GM19351 (cell line): Measurements from ENCODE around the gene FREY1.
A peak's percentile ranks its signal among the peaks of the same experiment; 100 is the strongest.

ENCODE experiments used
- ATAC-seq: cut with Tn5 transposase; IDR thresholded peaks from one replicate; pipeline ENCODE4 v1.9.1; 2021; ENCODE audit warnings: mild to moderate bottlenecking, moderate library complexity; ENCODE audit not compliant: unreplicated experiment

FREY1 gene

GRCh38 chr11:45929486-45930030 is 22.5 kb upstream of the FREY1 start:
- ATAC-seq: peak; percentile 8

GRCh38 chr11:45928535-45929215 is 21.6 kb upstream of the FREY1 start:
- ATAC-seq: no peak

DNA sequence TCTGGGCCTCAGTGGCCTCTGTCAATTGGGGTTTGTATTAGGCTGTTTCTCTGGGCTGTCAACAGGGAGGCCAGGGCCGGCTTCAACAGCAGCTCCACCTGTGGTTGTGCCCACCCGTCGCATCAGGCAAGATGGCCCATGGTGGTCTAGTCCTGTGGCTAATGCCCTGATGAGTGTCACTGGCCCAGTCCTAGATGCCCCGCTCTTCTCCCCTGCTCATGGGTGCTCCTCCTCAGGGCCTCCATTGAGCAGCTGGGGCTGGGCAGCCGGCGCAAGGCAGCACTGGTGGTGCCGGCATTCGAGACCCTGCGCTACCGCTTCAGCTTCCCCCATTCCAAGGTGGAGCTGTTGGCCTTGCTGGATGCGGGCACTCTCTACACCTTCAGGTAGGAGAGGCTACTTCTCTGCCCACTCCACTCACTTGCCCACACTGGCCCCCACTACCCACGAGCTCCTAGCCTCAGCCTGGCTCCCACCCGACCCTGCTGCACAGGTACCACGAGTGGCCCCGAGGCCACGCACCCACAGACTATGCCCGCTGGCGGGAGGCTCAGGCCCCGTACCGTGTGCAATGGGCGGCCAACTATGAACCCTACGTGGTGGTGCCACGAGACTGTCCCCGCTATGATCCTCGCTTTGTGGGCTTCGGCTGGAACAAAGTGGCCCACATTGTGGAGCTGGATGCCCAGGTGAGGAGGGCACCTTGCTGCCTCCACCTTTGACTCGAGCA is 20.8 kb upstream of the FREY1 start:
- no peak for ATAC-seq

DNA sequence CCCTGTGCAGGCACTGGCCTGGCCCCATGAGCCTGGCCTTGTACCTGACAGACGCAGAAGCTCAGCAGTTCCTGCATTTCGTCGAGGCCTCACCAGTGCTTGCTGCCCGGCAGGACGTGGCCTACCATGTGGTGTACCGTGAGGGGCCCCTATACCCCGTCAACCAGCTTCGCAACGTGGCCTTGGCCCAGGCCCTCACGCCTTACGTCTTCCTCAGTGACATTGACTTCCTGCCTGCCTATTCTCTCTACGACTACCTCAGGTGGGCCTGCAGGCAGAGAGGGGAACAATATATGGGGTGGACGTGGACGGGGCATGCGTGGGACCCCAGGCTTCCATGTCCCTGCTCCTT is 20.2 kb upstream of the FREY1 start:
- ATAC-seq: no peak

DNA sequence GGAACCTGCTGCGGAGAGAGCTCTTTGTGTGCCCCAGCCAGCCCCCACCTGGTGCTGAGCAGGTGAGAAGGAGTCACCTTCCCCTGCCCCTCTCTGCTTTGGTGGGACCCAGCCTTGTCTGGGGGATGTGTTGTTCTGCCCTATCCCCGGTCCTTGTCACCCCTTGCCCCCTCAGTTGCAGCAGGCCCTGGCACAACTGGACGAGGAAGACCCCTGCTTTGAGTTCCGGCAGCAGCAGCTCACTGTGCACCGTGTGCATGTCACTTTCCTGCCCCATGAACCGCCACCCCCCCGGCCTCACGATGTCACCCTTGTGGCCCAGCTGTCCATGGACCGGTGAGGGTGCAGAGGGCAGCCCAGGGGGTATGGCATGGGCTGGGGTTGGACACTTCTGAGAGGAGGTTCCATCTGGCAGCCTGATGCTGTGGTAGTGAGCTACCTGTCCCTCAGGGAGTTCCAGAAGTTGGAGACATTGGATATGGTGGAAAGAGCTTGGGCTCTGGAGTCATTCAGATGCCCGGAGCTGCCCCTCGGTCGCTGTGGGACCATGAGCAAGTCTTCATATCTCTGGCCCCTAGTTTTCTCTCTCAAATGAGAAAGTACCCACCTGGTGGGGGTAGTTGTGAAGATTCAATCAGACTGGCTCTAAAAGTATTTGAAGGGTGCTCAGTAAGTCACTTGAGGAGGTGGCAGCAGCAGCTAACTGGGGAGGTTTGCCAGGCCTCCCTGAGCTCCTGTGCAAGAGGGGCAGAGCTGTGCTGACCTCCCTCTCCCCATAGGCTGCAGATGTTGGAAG is 19.7 kb upstream of the FREY1 start:
- ATAC-seq: no peak

DNA sequence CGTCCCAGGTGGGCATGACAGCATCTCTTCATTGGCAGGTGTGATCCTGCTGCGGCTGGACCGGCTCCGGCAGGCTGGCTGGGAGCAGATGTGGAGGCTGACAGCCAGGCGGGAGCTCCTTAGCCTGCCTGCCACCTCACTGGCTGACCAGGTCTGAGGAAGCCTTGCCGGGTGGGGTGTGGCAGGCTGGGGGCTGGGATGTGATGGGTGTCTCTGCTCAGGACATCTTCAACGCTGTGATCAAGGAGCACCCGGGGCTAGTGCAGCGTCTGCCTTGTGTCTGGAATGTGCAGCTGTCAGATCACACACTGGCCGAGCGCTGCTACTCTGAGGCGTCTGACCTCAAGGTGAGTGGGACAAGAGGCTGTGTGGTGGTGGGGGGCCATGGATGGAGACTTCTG is 18.9 kb upstream of the FREY1 start:
- ATAC-seq: no peak

- ATAC-seq: no peak
Measured at GRCh38 chr11:45925550-45925949, 18.5 kb upstream of the FREY1 start.

DNA sequence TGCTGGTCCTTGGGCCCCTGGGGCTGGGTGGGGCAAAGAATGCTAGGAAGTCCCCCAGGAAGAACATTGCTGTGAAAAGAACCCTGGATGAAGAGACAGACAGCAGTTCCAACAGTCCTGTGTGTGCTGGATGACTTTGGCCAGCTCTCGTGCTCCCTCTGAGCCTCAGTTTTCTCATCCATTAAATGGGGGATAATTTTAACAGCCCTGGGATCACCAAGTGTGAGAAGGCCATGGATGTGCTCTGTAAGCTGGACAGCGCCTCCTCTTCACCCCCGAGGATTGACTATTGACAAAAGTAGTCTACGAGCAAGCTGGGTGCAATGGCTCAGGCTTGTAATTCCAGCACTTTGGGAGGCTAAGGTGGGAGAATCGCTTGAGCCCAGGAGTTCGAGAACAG is 17.9 kb upstream of the FREY1 start:
- no peak for ATAC-seq

DNA sequence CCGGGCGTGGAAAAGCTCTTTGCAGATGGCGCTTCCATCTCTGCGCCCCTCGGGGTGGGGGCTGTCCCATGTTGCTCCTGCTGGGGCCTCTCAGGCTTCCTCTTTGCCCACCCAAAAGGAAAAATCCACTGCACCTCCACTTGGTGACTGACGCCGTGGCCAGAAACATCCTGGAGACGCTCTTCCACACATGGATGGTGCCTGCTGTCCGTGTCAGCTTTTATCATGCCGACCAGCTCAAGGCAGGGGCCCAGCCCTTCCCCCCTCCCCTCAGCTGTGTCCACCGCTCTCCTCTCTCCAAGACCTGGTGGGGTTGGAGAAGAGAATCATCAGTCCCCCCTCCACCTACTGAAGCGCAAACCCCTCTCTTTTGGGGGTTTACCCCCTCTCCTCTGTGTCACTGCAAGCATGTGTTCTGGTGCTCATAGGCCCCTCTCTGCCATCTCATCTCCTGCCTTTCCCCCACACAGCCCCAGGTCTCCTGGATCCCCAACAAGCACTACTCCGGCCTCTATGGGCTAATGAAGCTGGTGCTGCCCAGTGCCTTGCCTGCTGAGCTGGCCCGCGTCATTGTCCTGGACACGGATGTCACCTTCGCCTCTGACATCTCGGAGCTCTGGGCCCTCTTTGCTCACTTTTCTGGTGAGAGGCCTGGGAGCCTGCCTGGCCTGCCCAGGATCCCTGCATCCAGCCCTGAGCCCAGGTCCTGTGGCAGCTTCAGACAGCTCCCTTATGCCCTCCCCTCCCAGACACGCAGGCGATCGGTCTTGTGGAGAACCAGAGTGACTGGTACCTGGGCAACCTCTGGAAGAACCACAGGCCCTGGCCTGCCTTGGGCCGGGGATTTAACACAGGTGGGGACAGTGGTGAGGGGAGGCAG is 17.2 kb upstream of the FREY1 start:
- ATAC-seq: no peak

GRCh38 chr11:45922425-45923082 is 15.5 kb upstream of the FREY1 start, which contains the start of gene LARGE2:
Gene LARGE2, plus strand, starts transcription at chr11:45922656. Its CDS starts 227 bp downstream, at chr11:45922883.
- ATAC-seq: no peak

GRCh38 chr11:45921561-45922424 is 14.7 kb upstream of the FREY1 start:
- no peak for ATAC-seq

DNA sequence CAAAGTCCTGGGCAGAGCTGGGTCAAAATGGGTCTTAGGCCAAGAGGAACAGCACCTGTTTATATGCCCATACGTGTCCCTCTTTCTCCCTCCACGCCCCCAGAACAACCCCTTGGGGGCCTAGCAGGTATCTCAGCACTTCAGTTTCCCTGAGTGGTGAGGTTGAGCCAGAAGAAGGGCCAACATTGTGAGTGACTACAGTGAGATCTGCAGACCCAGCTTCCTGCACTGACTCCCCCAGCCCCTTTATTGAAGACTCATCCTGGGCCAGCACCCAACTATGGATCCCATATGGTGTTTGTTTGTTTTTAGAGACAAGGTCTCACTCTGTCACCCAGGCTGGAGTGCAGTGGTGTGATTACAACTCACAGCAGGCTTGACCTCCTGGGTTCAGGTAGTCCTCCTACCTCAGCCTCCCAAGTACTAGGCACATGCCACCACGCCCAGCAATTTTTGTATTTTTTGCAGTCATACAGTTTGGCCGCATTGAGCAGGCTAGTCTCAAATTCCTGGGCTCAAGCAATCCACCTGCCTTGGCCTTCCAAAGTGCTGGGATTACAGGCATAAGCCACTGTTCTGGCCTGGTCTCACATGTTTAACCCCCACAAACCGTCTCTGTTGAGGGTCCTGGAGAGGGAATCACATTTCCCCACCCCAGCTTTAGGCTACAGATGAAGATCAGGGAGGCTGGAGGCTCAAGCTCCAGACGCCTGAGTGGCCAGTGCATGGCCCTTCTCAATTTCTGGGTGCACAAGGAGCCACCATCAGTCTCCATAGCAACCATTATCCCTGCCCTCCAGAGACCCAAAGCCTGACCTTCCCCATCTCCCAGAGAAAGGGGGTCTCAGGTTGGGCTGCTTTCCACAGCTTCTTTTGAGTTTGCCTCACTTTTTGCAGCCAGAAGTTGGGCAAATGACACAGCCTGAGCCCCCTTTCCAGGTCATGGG is 13.7 kb upstream of the FREY1 start:
- ATAC-seq: no peak

GRCh38 chr11:45919806-45920530 is 12.9 kb upstream of the FREY1 start:
- no peak for ATAC-seq

DNA sequence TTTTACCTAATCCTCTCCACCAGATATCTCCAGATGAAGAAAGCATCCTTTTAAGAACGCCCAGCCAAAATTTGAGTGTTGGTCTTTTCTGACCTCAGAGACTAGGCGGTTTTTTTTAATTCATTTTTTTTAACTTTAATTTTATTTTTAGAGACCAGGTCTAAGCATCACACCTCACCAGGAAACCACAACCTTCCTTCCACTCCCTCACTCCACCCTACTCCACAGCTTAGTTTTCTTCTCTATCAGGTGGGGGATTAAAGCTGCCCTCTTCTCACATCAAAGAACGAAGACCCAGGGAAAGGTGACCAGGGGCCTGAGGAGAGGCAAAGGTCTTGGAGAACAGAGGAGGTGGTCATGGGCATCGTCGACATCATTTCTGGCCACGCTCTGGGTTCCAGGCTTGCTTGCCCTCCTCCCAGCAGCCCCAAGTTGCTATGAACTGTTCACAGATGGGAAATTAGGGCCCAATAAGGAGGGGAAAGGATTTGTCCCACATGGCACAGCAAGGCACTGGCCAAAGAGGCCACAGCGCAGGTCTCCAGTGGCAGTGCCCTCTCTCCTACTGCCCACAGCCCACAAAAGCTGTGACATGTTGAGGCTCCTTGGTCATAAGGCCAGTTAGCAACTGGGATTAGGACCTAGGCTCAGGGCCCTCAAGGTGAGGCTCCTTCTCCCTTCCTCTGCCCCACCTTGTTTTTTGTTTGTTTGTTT is 12.0 kb upstream of the FREY1 start:
- no peak for ATAC-seq

DNA sequence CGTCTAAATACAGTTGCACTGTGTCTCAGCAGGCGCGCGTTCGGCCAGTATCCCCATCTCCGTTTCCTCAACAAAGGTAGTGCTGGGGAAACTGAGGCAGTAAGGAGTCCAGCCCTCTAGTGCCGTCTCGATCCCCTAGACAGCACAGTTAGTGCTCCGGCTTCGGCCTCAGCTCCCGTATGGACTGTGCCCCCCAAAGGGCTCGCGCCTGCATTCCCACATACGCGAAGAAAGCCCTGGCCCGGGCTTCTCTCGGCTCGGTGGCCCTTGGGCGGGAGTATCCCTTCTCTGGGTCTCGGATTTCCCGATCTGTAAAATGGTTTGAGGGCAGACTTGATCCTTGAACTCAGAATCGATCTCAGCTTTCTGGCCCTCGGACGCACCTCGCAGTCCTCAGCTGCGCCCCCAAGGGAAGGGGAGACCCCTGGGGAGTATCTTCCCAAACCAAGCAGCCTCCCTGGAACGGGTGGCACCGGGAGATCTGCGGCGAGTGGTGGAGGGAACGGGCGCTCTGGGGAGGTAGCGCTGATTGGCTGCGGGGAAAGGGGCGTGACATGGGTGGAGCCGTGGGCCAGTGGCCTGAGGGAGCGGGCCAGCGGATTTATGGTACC is 11.4 kb upstream of the FREY1 start:
- ATAC-seq: peak; percentile 44

GRCh38 chr11:45917623-45918330 is 10.7 kb upstream of the FREY1 start, which contains the start of gene PEX16:
Gene PEX16, minus strand, starts transcription at chr11:45917877. Its CDS starts 66 bp downstream, at chr11:45917811.
- ATAC-seq: peak; percentile 84
